ENCODE data around the gene KHDC3L.

DNA sequence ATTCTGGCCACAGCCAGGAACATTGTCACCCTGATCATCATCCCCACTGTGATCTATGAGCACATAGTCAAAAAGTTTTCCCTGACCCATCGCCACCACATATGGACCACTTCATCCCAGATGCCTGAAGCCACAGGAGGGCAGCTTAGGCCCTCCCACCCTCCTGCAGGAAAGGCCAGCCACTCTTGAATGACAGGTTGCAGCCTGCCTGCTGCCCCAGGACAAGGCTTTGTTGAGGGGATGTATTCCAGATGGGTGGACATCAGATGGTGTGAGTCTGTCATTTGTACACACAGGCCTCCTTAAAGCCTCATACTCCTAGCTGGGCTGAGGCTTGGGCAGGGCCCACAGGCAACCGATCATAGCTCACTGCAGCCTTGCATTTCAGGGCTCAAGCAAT lies 39.1 kb upstream of the KHDC3L start:
- TF ChIP-seq ZNF24 (IDR thresholded peaks at IDR 0.05) (no peak), HDAC6 (IDR thresholded peaks at IDR 0.05; ENCODE audit: unreplicated experiment) (no peak), FOS (IDR thresholded peaks at IDR 0.05; ENCODE audit: borderline replicate concordance, extremely low read depth, insufficient read length) (no peak), TAF1 (IDR thresholded peaks at IDR 0.05; ENCODE audit: borderline replicate concordance, low read depth, low read length) (no peak)

Data from GM12878 (cell line).